H1 (cell line): ENCODE results near the gene LCN12. TPM values are rescaled to one million over a fixed set of nuclear protein-coding genes. Genes with fewer than 3 reads are reported as not detected.

Source experiments
- CTCF ChIA-PET: fragments of 300-600 bp; sonication (Branson Sonifier 250); formaldehyde crosslinking; loops from one replicate; lab custom pipeline; 2021; ENCODE audit not compliant: partially characterized antibody; lab: Charles Lee
- POLR2A ChIA-PET: fragments of 300-600 bp; sonication (Branson Sonifier 250); formaldehyde crosslinking; loops from one replicate; lab custom pipeline; 2021; ENCODE audit warnings: inconsistent platforms; ENCODE audit not compliant: partially characterized antibody; lab: Charles Lee
- DNase-seq, 2 experiments: peaks; one replicate each; pipeline versions ENCODE4 v3.0.0 to v3.0.0-alpha.2; 2010 to 2022; ENCODE audit warnings: low spot score in 2 of 2, low read depth in 1 of 2, mixed read lengths in 1 of 2
- FAIRE-seq: peaks from 2 replicates; lab custom pipeline; 2011; peaks lifted over from hg19 to GRCh38; lab: Jason Lieb, UNC
- H2AFZ ChIP-seq: 2 replicates; pipeline ENCODE4 v1.8.1; 2012; ENCODE audit warnings: low read length, inconsistent platforms
- H2AK5ac ChIP-seq: 2 replicates; pipeline ENCODE4 v1.6.1; 2013; ENCODE audit warnings: low read depth, low read length
- H2BK120ac ChIP-seq: replicated peaks from 2 replicates; pipeline ENCODE3; 2013; ENCODE audit warnings: low read depth, low read length, inconsistent platforms
- H2BK12ac ChIP-seq: 2 replicates; pipeline ENCODE4 v1.6.1; 2013; ENCODE audit warnings: low read depth, low read length
- H2BK15ac ChIP-seq: 2 replicates; pipeline ENCODE4 v1.6.1; 2013; ENCODE audit warnings: low read length
- H2BK20ac ChIP-seq: 2 replicates; pipeline ENCODE4 v1.6.1; 2013; ENCODE audit warnings: low read length
- H2BK5ac ChIP-seq: 2 replicates; pipeline ENCODE4 v1.6.1; 2013; ENCODE audit warnings: low read depth, low read length
- H3K14ac ChIP-seq: 2 replicates; pipeline ENCODE4 v1.6.1; 2013; ENCODE audit warnings: inconsistent platforms; ENCODE audit not compliant: insufficient read length
- H3K18ac ChIP-seq: 2 replicates; pipeline ENCODE4 v1.6.1; 2013; ENCODE audit warnings: low read length; ENCODE audit errors: extremely low read depth
- H3K23ac ChIP-seq: 2 replicates; pipeline ENCODE4 v1.6.1; 2013; ENCODE audit warnings: inconsistent platforms; ENCODE audit not compliant: insufficient read length
- H3K23me2 ChIP-seq: 2 replicates; pipeline ENCODE4 v1.6.1; 2013; ENCODE audit warnings: low read depth, low read length
- H3K27ac ChIP-seq: 2 replicates; pipeline ENCODE4 v1.6.1; 2011; ENCODE audit warnings: low read depth, low read length, inconsistent platforms
- H3K27me3 ChIP-seq, 4 experiments: replicated peaks in 1 of 4; 1 replicate in 1 of 4; 2 replicates in 3 of 4; pipeline versions ENCODE4 v1.6.1 to v1.8.1; 2011 to 2013; ENCODE audit warnings: low read length in 3 of 4, mild to moderate bottlenecking in 3 of 4, inconsistent platforms in 2 of 4, mixed read lengths in 2 of 4, moderate library complexity in 1 of 4; ENCODE audit not compliant: control insufficient read depth in 3 of 4, insufficient read depth in 3 of 4; ENCODE audit errors: extremely low read depth in 1 of 4
- H3K36me3 ChIP-seq, 4 experiments: 2 replicates each; pipeline versions ENCODE4 v1.6.1 to v1.8.1; 2011 to 2013; ENCODE audit warnings: mild to moderate bottlenecking in 4 of 4, low read length in 3 of 4, moderate library complexity in 2 of 4, control low read depth in 1 of 4, inconsistent platforms in 1 of 4; ENCODE audit not compliant: insufficient read depth in 4 of 4, control insufficient read depth in 2 of 4
- H3K4ac ChIP-seq: replicated peaks from 2 replicates; pipeline ENCODE3; 2013; ENCODE audit warnings: low read length, low read depth, mixed read lengths, inconsistent platforms; ENCODE audit not compliant: insufficient read length
- H3K4me1 ChIP-seq, 4 experiments: replicated peaks in 1 of 4; 1 replicate in 1 of 4; 2 replicates in 3 of 4; pipeline versions ENCODE4 v1.6.1 to v1.8.1; 2011 to 2013; ENCODE audit warnings: low read length in 3 of 4, inconsistent platforms in 2 of 4, mixed read lengths in 1 of 4; ENCODE audit not compliant: insufficient read depth in 4 of 4, control insufficient read depth in 3 of 4
- H3K4me2 ChIP-seq, 2 experiments: 2 replicates each; pipeline versions ENCODE4 v1.6.1 to v1.8.1; 2011 to 2013; ENCODE audit warnings: low read depth in 2 of 2, low read length in 2 of 2, control low read depth in 1 of 2, inconsistent platforms in 1 of 2, mild to moderate bottlenecking in 1 of 2; ENCODE audit not compliant: insufficient read depth in 1 of 2
- H3K4me3 ChIP-seq, 4 experiments: fragments of 200-600, 300-600 bp in 1 of 4; sonication (generic), shearing (Covaris generic), sonication (Bioruptor Twin) in 1 of 4; 2 replicates each; pipeline versions ENCODE4 v1.5.1 to v1.8.1; 2011 to 2016; ENCODE audit warnings: low read length in 4 of 4, low read depth in 3 of 4, control low read depth in 2 of 4, inconsistent platforms in 2 of 4, mild to moderate bottlenecking in 2 of 4, mixed read lengths in 1 of 4, moderate library complexity in 1 of 4; ENCODE audit not compliant: insufficient read depth in 2 of 4; ENCODE audit errors: extremely low read depth in 1 of 4
- H3K56ac ChIP-seq: replicated peaks from 2 replicates; pipeline ENCODE3; 2013; ENCODE audit warnings: low read depth, mild to moderate bottlenecking, mixed read lengths, low read length, inconsistent platforms; ENCODE audit not compliant: insufficient read length
- H3K79me1 ChIP-seq: 2 replicates; pipeline ENCODE4 v1.6.1; 2013; ENCODE audit warnings: low read depth, low read length, control low read depth
- H3K79me2 ChIP-seq, 2 experiments: 2 replicates each; pipeline versions ENCODE4 v1.6.1 to v1.8.1; 2012 to 2013; ENCODE audit warnings: low read length in 2 of 2, mild to moderate bottlenecking in 2 of 2, inconsistent platforms in 1 of 2; ENCODE audit not compliant: insufficient read depth in 2 of 2, control insufficient read depth in 1 of 2
- H3K9ac ChIP-seq, 4 experiments: replicated peaks in 1 of 4; 1 replicate in 1 of 4; 2 replicates in 3 of 4; pipeline versions ENCODE4 v1.6.1 to v1.8.1; 2011 to 2013; ENCODE audit warnings: low read depth in 3 of 4, low read length in 3 of 4, control low read depth in 2 of 4, mild to moderate bottlenecking in 2 of 4, moderate library complexity in 2 of 4, inconsistent platforms in 1 of 4; ENCODE audit errors: extremely low read depth in 1 of 4
- H3K9me3 ChIP-seq, 2 experiments: 2 replicates each; pipeline versions ENCODE4 v1.6.1 to v1.8.1; 2012 to 2013; ENCODE audit warnings: mild to moderate bottlenecking in 2 of 2, moderate library complexity in 2 of 2, control low read depth in 1 of 2, inconsistent platforms in 1 of 2, low read depth in 1 of 2, low read length in 1 of 2, mixed read lengths in 1 of 2; ENCODE audit not compliant: insufficient read depth in 2 of 2
- H4K20me1 ChIP-seq, 2 experiments: replicated peaks in 1 of 2; 2 replicates each; pipeline versions ENCODE3 to v1.8.1; 2011 to 2013; ENCODE audit warnings: inconsistent platforms in 2 of 2, low read length in 2 of 2, mild to moderate bottlenecking in 1 of 2; ENCODE audit not compliant: insufficient read depth in 2 of 2, control insufficient read depth in 1 of 2
- H4K5ac ChIP-seq: 2 replicates; pipeline ENCODE4 v1.6.1; 2013; ENCODE audit warnings: low read length, low read depth, mixed read lengths, inconsistent platforms; ENCODE audit not compliant: insufficient read length
- H4K8ac ChIP-seq: 2 replicates; pipeline ENCODE4 v1.8.0; 2013; ENCODE audit warnings: mild to moderate bottlenecking, moderate library complexity, low read length, inconsistent platforms; ENCODE audit not compliant: insufficient read depth; ENCODE audit errors: extremely low read depth
- H4K91ac ChIP-seq: replicated peaks from 2 replicates; pipeline ENCODE3; 2013; ENCODE audit warnings: low read length, mixed read lengths, inconsistent platforms; ENCODE audit not compliant: insufficient read length
- TEAD4 ChIP-seq: IDR thresholded peaks from 2 replicates; pipeline ENCODE4 v1.6.1; 2012; ENCODE audit warnings: low read depth, low read length, inconsistent platforms, mixed read lengths
- WGBS, 2 experiments: shearing (Covaris generic) in 1 of 2; methylation state at CpG; one replicate each; pipeline versions ENCODE4 v1.1.6 to v1.1.7; 2013 to 2015; ENCODE audit warnings: low lambda C conversion rate in 2 of 2, mixed read lengths in 2 of 2, inconsistent platforms in 1 of 2, low coverage in 1 of 2, missing lambda C conversion rate in 1 of 2; ENCODE audit not compliant: insufficient replicate concordance in 2 of 2, insufficient coverage in 1 of 2, insufficient read length in 1 of 2; ENCODE audit errors: extremely low coverage in 1 of 2, missing lambda C conversion rate in 1 of 2; 5-methylcytosine and 5-hydroxymethylcytosine counted together
- polyA plus RNA-seq, 7 experiments: library from polyadenylated mRNA; depleted of rRNA in 3 of 7; stranded (reverse) in 5 of 7; unstranded in 2 of 7; fragments of >200 nt in 5 of 7; fragments of 200-250 nt in 2 of 7; gene quantifications; 1 replicate in 5 of 7; 2 replicates in 1 of 7; 4 replicates in 1 of 7; pipeline versions ENCODE4 v1.2.1 to v1.2.3, GENCODE V29; 2011 to 2013; ENCODE audit warnings: missing spikeins in 2 of 7, mixed read lengths in 2 of 7
- total RNA-seq: library from RNA; stranded (reverse); fragmentation: NEBNext Ultra II Directional; extraction: Animal tissue kit (Norgen Biotek cat#: 25700); gene quantifications from 2 replicates; pipeline ENCODE4 v1.2.1, GENCODE V29; 2021

LCN12 gene
- total and polyA plus RNA-seq, 2 of the 8 experiments (the other 6 are each of a cell fraction or from before 2014, with no cell fraction given): 1.1 to 1.7 TPM

DNA sequence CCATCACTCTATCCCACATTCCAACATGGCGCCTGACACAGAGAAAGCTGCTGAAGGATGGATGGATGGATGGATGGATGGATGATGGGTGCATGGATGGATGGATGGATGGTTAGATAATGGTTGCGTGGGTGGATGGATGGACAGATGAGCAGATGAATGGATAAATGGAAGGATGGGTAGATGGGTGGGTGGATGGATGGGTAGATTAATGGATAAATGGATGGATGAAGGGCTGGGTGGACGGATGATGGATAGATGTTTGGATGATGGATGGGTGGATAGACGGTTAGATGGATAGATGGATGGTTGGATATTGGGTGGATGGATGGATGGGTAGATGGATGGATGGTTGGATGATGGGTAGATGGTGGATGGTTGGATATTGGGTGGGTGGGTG, 4.5 kb downstream of the LCN12 start:
- H3K4me2 ChIP-seq: no peak overlapping the region
- H2BK12ac ChIP-seq: no peak overlapping the region
- no peaks in the 10 kb centered on the region for H3K36me3 ChIP-seq
- no peak overlapping the region for H2BK5ac ChIP-seq
- H4K8ac ChIP-seq: no peak overlapping the region
- H3K23me2 ChIP-seq: peaks cover 12% of the 10 kb centered on the region; the same call in 1 of the 2 replicates
- CTCF ChIA-PET: no interaction called here
- WGBS, 2 experiments: 91 to 100% methylated on average over 2 to 4 of the region's 4 CpGs
- H3K27me3 ChIP-seq: no peaks in the 10 kb centered on the region
- H2BK15ac ChIP-seq: no peak overlapping the region
- no peaks in the 10 kb centered on the region for H3K79me1 ChIP-seq
- H4K91ac ChIP-seq: no peak overlapping the region
- no peak for TF ChIP-seq TEAD4
- TF ChIP-seq, all 59 proteins: peak for 0
- H2AK5ac ChIP-seq: no peak overlapping the region
- no peak overlapping the region for H2BK120ac ChIP-seq
- H3K27ac ChIP-seq: no peak overlapping the region
- H4K20me1 ChIP-seq: peaks cover 0 to 6% of the 10 kb centered on the region in 2 experiments
- H4K5ac ChIP-seq: no peak overlapping the region
- H2AFZ ChIP-seq: no peak overlapping the region
- no peaks in the 10 kb centered on the region for H3K79me2 ChIP-seq
- no peak overlapping the region for H3K23ac ChIP-seq
- H2BK20ac ChIP-seq: no peak overlapping the region
- POLR2A ChIA-PET: no interaction called here
- FAIRE-seq: no peak
- no peak overlapping the region for H3K4me3 ChIP-seq
- H3K18ac ChIP-seq: no peak overlapping the region
- no peaks in the 10 kb centered on the region for H3K9me3 ChIP-seq
- H3K4ac ChIP-seq: no peak overlapping the region
- peaks cover 0 to 2% (median 0%) of the 10 kb centered on the region in 4 experiments; a peak in 2 of 7 replicates for H3K4me1 ChIP-seq
- DNase-seq: no peak
- H3K9ac ChIP-seq: no peak overlapping the region
- H3K56ac ChIP-seq: no peak overlapping the region
- no peak overlapping the region for H3K14ac ChIP-seq
